DMS 273 (cell line): ENCODE results near the gene TACC2.

Experiments used
- DNase-seq: peaks from one replicate; lab custom pipeline; 2025; ENCODE audit not compliant: unreplicated experiment; lab: John Stamatoyannopoulos, UW

TACC2 gene

DNA sequence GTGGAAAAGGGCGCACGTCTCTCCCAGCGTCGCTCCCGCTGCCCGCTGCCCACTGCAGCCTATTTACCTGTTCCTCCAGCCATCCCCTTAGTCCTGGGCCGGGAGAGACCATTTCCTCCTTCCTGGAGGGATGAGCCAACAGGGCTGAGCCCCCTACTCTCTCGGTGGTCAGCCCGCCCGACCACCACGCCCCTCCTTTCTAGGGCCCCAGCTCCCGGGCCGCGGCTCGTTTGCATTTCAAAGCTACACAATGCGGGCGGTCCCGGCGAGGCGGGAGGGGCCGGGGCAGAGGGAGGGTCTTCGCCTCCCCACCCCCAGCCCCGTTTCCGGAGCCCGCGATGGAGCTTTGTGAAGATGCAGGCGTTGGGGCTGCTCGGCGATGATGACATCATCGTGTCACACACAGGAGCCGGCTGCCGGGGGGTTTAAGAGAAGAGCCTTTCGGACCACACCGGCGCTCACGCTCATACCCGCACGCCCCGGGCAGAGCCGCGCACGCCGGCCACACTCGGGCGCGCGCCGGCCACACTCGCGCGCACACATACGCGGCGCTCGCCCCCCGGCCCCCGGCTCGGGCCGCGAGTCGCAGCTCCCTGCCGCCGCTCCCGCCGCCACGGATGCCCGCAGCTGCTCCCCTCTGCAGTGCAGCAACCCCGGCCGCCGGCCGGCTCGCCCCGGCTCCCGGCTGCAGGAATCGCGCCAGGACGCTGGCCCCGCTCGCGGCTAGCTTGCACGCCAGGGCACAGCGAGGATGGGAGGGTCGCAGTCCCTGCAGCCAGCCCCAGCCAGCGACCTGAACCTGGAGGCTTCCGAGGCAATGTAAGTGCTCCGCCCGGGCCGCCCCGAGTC lies 174.4 kb downstream of the TACC2 start:
- DNase-seq: peak; percentile 71

DNA sequence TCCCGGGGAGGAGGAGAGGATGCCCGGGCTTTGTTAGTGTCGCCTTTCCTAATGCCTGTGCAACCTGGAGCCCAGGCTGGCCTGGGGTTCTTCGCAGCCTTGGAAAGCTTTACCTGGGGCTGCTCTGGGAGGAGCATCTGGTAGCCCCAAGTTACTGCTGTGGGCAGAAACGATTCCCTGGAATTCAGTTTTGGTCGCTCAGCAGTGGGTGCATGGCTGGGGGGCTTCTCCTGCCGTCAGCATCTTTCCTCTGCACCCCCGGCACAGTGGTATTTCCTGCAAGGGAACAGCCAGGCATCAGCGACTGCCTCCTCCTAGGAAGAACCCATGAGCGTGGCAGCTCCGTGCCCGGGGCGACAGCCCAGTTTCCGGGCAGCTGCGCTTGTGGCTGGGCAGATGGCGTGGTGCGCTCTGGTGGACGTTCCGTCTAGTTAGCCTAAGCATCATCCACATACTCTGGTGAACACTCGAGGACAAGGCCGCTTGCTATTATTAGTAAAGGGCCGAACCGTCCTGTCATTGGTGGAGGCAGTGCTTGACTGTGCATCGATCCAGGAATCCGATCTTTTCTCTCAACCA lies 175.1 kb downstream of the TACC2 start:
- no peak for DNase-seq

DNA sequence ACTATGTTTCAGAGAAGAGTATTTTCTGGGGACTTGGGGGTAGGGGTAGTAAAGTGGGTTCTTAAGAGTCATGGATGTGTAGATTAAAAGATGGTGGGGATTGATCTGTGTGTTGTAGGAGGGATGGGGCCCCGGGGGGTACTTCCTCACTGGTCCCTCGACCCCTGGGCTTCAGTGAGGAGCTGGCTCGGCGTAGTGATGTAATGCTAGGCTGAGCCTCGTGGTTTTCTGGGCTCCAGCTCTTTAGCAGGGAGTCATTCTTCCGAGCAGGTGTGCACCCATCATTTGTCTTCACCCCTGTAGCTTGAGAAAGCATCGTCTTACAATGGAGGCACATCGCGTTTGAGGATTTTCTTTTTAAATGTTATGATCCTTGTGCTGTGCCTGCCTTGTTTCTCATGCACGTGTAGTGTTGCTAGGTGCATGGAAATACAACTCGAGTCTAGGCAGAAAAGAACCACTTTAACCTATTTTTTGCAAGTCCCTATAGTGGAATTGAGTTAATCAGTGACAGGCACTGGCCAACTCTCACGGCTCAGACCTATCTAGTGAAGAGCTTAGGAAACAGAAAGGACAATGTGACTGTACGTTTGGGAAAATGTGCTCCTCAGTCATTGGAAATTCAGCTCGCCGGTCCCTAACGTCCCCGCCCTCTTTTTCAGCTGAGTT lies 176.0 kb downstream of the TACC2 start:
- no peak for DNase-seq

DNA sequence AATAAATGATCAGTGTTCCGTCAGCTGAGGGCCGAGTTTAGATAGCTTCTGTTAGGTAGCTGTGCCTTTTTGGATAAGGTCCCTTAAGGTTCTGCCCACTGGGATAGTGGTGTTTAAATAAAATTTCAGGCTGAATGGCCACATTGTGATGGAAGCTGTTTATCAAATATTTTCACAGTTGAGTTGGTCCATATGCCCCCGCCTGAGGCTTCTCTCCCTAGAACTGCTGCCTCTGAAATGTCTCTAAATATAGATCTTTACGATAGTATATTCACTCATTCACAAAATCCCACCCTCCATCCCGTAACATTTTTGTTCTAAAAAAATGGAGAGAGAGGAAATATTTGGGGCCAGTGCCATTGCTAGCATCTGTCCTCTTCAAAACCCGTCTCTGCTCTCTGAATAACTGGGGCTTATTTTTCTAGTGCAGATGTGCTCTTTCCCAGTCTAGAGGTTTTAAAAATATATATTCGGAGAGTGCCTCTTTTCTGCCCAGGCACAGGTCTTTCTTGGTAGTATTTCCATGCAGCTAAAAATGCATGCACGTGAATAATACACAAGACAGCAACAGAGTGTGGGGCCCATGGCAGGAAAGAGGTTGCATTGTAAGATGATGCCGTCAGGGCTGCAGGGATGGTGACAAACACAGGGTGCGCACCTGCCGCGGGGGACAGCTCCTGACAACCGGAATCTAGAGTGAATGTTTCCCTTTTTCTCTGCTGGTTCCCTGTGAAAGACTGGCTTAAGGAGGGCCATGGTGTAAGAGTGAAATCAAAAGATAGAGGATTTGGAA lies 176.7 kb downstream of the TACC2 start:
- DNase-seq: peak; percentile 31

- DNase-seq: no peak
Measured at GRCh38 chr10:122168101-122168500, 179.1 kb downstream of the TACC2 start.

DNA sequence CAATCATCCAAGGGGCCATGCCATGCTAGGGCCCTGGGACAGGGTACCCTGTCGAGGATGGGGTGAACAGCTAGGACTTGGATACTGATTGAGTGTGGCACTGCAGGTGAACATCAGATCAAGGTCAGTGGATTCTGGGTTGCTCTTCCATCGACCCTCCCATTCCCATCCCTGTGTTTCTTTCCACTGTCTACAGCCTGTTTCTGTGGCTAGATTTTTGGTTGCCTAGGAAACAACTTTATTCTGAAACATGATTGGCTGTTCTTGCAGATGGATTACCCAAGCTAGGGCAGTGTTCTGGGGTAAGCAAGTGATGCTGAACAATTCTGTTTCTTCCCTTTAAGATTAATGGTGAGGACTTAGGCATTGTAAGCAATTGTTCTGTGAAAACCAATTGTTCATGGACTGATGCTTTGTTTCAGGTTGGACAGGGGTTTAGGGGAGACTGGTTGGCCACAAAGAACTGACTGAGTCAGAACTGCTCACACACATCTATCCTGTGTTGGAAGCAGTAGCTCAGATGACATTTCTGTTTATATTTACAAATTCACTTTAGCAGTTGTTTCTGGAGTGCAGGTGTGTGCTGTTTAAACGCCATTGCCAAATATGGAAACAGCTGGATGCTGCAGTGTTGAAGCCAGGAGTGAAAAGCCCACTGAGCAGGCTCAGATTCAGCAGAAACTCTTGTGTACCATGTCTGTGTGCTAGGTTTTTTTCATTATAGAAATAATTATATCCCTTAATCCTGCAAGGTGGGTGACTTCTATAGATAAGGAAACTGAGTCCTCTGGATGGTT lies 179.8 kb downstream of the TACC2 start:
- DNase-seq: peak; percentile 33

DNA sequence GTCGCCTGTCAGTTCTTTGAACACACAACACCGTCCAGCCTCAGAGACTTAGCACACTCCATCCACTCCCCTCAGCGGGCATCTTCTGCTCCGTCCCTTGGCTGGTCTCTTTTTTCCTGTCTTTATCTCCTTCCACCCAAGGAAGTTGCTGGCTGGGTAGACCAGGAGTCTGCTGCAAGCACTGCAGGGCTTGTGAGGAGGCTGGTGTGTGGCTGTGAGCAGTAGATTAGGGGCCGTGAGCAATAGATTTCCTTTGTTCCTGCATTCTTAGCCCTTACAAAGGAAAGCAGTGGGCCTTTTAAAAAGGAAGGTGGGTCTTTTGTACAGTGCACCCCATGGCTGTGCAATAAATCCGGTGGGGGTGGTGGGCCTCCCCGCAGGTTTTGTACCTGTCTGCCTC lies 181.8 kb downstream of the TACC2 start:
- DNase-seq: no peak

GRCh38 chr10:122171302-122172075 lies 182.5 kb downstream of the TACC2 start:
- DNase-seq: no peak

DNA sequence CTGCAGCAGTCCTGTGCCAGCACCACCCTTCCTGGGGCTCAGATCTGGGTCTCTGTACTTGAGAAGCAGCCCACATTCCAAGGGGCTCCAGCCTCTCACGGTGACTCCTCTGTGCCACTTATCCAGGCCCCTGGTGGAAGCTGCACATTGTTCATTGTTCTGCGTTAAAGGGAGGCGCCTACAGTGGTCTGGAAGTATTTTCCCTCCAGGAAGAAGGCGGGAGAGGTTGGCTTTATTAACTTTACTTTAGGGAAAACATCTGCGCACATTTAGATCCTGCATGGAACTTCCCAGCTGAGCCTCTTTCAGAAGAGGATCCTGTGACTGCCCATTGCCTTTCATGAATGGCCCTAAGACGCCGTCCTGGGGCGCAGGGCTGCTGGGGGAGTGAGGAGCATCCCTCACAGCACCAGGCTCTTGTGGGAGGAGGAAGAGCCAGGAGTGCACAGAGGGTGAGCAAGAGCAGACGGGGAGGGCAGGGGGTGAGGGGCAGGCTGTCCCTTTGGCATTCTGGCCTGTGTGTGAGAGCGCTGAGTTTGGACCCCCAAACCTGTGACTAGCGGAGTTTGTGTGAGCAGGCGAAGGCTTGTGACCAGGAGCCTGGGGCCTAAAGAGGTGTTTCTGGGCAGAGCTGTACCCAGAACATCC lies 183.5 kb downstream of the TACC2 start:
- no peak for DNase-seq

GRCh38 chr10:122173337-122173736 lies 184.4 kb downstream of the TACC2 start:
- no peak for DNase-seq

DNA sequence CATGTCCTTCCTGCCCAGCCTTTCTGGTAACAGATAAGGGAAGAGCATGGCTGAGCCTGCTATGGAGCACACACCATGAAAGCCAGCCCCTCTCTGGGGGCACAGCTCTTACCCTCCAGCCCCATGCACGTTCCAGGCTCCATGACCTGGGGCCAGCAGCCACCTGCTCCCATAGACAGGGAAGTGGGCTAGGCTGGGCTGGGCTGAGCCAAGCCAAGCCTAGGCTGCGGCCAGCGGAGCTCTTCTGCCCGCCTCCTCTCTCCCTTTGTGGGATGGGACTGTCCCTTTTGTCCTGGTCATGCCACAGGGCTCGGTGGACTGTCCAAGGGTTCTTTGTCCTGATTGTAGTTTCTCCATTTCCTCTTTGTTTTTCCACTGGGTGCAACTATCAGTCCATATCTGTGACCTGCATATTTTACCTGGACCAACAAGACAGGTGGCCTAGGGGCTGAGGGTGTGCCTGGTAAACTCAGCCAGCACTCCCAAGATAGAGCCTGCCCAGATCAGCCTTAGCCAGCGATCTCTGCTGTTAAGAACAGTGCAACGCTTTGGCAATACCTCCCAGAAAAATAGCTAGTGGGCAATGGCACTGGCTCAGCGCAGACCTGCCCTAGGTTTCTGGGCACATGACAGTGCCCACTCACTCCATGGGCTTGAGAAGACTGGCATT lies 184.9 kb downstream of the TACC2 start:
- DNase-seq: no peak

DNA sequence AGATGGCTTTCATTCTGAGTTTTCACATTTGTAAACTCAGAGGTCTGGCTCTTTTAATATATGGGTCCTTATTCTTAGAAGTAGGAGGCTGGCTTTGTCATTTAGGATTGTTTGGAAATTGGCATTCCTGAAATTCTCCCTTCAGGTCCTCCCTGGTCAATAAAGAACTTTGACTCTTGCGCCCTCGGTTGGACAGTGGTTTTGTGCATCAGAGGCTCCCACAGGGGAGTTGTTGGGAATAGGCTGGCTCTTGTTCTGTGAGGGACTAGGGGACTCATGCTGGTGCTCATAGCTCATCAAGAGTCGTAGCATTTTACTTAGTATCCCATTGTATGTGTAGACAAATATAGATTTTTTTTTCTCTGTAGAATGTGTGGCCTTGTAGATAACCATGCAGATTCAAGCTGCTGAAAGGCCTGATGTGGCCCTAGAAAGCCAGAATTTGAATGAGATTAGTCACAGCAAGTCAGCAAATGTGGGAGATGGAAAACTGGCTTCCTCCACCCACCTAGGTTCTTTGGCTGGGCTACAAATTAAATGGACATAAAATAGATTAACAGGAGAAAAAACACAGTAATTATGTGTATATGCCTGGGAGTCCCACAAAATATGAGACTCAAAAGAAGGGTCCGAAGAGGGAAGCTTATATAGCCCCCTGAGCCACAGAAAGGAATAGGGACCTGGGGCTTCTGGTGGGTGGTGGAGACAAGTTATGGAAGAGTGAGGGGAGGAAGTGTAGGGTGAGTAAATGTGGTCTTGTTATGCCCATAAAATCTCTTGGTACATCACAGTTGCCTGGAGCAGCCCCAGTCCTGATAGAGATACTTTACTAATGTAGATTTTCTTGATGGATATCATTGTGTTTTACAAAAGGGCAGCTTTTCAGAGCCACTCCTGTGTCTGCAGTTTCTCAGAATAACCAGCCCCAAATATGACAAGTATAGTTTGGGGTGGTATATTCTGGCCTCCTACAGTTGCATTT lies 187.6 kb downstream of the TACC2 start:
- DNase-seq: no peak

GRCh38 chr10:122178655-122179054 lies 189.7 kb downstream of the TACC2 start:
- DNase-seq: no peak

- no peak for DNase-seq
Measured at GRCh38 chr10:122181041-122181732, 192.2 kb downstream of the TACC2 start.

- no peak for DNase-seq
Measured at GRCh38 chr10:122181876-122182275, 192.9 kb downstream of the TACC2 start.

DNA sequence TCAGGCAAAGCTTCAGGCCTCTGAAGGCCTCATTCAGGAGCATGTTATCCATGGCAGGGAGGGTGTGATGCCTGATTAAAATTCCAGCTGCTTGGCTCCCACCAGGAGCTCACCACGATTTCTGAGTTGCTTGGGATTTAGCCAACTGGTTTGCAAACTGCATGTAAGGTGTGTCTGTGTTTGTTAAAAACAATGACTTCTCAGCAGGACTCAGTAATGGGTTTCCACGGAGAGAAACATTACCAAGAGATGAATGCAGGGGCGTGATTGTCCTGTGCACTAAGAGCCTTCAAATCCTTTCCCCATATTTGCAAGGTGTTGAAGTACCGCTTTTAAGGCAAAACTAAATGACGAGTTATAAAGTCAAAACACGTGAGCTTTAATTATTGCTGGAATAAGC lies 193.3 kb downstream of the TACC2 start:
- DNase-seq: no peak

- DNase-seq: no peak
Measured at GRCh38 chr10:122184254-122184653, 195.3 kb downstream of the TACC2 start.
